GM19328 (cell line): ENCODE results near the gene FAM107B.
"Not testable (repeated sequence)": the region's sequence is repeated elsewhere in the genome, so short reads cannot be mapped to it uniquely, and the experiment has no call there.

Source experiments
- ATAC-seq: cut with Tn5 transposase; IDR thresholded peaks from one replicate; pipeline ENCODE4 v1.9.1; 2021; ENCODE audit warnings: mild to moderate bottlenecking, moderate library complexity; ENCODE audit not compliant: unreplicated experiment

FAM107B gene

DNA sequence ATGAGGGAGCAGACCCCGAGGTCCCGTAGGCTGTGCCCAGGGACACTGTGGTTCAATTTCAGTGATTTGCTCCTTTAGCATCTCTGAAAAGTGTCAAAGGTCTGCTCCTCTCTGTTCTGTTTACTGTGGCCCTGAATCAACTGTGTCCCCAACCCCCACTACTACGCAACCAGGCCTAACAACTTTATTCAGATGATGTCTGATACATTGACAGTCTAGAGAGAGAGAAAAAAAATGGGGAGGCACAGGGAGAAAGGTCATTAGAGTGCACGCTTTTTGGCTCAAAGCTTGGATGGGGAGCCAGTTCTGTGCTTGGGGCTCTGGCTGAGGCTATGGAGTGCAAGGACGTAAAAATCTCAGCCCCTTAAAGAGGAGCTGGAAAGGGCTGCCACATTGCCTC is 77.9 kb downstream of the FAM107B start:
- no peak for ATAC-seq

- ATAC-seq: no peak
Observed at GRCh38 chr10:14695847-14696480, 78.7 kb downstream of the FAM107B start.

- ATAC-seq: no peak
Observed at GRCh38 chr10:14693891-14694290, 80.8 kb downstream of the FAM107B start.

GRCh38 chr10:14692344-14693076 is 82.2 kb downstream of the FAM107B start:
- ATAC-seq: no peak

DNA sequence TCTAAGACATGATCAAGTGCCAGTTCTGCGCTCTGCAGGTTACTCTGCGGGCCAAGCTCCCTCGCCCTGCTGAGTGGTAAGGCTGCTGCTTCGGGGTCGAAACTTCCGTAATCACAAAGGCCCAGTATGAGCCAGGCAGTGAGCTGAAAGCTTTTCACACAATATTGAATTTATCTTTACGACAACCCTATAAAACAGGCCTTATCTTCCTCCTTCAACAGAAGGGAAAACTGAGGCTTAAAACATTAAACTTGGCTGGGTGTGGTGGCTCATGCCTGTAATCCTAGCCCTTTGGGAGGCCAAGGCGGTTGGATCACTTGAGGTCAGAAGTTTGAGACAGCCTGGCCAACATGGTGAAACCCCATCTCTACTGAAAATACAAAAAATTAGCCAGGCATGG is 83.3 kb downstream of the FAM107B start:
- no peak for ATAC-seq

DNA sequence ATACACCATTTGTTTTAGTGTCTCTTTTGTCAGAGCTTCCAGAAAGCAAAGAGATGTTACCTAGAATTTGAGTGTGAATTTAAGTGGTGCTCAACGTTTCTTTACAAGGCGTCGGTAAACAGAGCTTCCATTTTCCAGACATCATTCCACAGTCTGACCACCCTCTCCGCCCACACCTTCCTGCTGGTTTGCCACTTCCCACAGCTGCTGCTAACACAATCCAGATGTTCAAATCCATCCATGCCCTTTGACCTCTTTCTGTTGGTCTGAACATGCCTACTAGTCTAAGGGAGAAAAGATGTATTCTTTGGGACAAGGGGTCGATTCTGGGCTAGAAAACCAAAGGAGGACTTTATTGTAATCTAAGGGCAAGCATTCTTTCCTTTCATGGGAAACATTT is 86.1 kb downstream of the FAM107B start:
- ATAC-seq: no peak

GRCh38 chr10:14688189-14688588 is 86.5 kb downstream of the FAM107B start:
- ATAC-seq: not testable (repeated sequence)

DNA sequence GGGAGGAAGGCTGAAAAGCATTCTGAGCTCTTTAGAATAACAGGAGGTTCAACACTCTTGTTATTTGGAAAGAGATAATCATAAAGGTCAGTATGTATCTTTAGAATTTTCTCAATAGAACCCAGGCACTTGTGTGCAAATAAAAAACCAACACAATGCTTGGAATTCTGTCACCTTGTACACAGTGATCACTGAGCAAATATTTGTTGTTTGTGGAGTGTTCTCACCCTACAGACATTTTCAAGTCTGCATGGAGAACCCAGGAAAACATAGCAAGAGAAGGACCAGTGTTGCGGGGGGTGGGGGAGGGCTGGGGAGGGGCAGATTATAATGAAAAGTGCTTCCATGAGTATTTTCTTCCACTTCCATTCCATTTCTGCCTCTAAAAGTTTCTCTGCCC is 87.4 kb downstream of the FAM107B start:
- ATAC-seq: no peak

DNA sequence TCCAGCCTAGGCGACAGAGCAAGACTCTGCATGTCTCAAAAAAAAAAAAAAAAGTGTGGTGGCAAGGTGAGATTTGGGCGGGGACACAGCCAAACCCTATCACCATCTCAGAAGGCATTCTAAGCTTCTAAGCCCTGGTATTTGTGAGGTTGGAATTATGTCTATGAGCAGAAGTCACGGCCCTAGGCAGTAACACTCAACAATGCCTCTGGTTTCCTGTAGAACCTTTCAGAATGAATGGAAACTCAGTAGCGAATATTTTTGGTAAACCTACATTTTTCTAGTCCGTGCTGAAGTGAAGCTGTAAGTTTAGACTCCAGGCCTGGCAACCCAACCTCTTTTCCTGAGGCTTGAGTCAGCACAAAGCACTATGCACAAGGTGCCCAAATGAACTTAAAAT is 88.3 kb downstream of the FAM107B start:
- ATAC-seq: no peak

DNA sequence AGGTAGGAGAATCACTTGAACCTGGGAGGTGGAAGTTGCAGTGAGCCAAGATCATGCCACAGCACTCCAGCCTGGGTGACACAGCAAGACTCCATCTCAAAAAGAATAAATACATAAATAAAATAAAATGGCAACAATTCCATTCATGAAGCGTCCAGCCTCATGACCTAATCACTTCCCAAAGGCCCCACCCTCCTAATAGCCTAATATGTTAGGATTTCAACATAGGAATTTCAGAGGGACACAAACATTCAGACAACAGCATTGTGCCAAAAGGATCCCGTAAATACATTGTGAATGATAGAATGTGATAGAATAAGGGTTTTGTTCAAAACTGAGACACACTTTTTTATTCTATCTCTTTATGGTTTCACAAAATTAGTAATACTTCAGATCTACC is 90.3 kb downstream of the FAM107B start:
- no peak for ATAC-seq

DNA sequence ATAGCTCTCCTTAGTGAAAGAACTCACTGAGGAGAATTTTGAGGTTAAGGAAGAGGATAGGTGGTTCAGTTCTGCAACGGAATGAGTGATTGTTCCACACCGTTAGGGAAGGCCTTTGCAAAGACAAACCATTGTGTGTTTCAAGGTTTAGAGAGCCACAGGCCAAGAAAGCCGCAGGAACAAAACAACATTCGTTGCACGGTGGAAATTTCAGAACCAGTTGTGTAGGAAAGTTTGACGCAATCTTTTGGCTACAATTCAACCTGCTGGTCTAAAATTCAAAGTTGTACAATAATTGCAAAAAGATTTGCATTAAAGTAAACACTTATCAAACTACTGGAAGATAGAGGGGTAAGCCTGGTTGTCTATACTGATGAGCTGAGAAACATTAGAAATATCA is 91.4 kb downstream of the FAM107B start:
- ATAC-seq: no peak

GRCh38 chr10:14681802-14682201 is 92.9 kb downstream of the FAM107B start:
- ATAC-seq: no peak

DNA sequence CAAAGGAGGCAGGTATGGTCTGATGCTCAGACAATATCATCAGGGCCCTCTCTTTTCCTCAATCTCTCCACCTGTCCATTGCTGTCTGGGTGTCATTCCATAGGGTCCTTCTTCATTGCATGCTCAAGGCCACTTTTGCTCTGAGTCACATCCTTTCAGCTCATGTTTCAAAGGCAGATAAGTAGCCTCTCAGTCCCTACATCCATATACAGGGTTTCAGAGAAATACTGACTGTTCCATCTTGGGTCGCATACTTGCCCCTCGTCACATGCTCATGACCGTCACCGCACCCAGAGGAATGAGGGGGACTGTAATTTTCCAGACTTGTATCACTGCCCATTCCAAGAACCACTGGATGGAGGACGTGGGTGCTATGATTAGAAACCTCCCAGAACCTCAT is 93.4 kb downstream of the FAM107B start:
- ATAC-seq: no peak

DNA sequence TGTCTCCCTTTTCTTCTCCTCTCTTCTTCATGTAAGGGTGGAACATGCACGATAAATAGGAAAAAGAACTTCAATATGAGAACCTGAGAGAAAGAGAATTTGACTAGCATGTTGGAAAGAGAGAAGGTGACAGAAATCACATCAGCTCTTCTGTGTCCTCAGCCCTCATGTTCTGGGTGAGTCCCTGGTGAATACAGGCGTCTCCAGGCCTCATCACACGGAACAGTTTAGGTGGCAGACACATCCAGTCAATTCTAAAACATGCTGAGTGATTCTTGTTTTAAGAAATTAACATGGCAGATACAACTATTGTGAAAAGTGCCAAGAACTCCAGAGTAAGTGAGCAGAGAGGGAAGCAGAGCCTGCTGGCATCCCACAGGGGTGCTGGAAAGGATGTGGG is 96.1 kb downstream of the FAM107B start:
- ATAC-seq: no peak

GRCh38 chr10:14676732-14677131 is 98.0 kb downstream of the FAM107B start:
- no peak for ATAC-seq

DNA sequence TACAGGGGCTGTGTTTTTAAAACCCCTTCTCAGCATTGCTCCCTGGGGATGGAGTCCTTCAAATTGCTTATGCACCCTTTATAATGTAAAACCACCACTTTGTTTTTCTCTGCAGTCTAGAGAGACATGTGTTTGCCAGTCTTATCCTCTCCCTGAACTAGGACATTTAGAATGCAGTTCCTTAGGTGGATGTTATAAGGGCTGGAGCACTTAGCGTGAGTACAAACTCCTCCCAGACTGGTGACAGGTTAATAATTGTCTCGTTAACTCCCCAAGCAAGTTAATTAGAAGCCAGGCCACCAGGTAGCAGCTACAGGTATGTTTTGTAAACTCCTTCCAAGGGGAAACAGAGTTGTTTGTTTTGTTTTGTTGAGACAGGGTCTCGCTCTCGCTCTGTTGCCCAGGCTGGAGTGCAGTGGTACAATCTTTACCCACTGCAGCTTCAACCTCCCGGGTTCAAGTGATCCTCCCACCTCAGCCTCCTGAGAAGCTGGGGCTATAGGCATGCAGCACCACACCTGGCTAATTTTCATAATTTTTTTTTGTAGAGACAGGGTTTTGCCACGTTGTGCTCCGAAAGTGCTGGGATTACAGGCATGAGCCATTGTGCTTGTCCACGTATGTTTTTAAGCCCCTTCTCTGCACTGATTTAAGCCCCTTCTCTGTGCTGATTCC is 100.2 kb downstream of the FAM107B start:
- no peak for ATAC-seq

- no peak for ATAC-seq
Observed at GRCh38 chr10:14673189-14673861, 101.4 kb downstream of the FAM107B start.

DNA sequence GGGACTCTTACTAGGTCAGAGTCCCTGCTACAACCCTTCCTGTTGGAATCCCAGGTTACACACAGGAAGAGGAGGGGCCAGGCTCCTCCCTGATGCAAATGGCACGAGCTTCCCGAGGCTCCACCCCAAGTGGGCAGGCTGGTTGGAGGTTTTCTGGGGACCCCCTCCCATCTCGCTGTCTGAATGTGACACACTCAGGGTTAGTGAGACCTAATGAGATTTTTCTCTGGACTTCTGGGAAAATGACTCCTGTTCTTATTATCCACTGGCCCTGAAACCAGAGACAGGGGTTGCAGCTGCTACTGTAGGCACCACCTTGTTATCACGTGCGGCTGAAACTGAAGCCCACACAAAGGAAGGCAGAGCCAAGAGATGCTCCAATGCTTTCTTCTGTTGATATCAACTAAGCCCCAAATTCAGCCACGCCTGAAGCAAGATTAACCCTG is 103.3 kb downstream of the FAM107B start:
- no peak for ATAC-seq

DNA sequence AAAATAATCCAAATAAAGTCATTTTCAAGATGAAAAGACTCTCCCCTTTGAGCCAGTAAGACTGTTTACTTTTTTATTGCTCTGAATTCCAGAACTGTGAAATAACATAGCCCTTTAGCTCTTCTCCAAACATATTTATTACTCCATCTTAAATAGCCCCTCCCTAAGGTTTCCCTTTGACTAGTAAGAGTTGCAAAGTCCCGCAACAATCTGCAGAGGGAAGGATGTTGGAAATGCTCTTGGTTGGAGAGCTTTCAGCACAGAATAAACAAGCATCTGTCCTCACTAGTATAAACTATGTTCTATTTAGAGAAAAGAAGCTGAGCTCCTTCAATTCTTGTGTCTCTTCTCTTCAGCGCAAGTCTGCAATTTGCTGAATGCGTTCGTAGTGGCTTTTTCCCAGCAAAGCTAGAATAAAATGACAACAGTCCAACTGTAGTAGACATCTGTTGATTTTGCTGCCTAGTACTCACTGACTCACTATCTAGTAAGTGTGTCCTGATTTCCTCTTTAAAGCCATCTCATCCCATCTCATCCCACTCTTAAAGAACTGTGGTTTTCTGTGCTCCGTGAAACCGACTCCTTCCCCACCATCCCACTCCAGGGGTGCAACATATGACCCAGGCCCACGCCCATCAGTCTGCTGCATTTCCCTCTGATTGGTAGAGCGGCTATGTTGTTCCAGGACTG is 104.0 kb downstream of the FAM107B start:
- ATAC-seq: no peak

- ATAC-seq: no peak
Observed at GRCh38 chr10:14669576-14669975, 105.1 kb downstream of the FAM107B start.

GRCh38 chr10:14667781-14668180 is 106.9 kb downstream of the FAM107B start:
- no peak for ATAC-seq
